HEK293T (cell line): ENCODE data around the gene SNX9.

ENCODE experiments used
- CTBP1 ChIP-seq: fragments of 450-650 bp; IDR thresholded peaks from 2 replicates; pipeline ENCODE4 v1.6.1; 2016; ENCODE audit warnings: borderline replicate concordance
- ELF4 ChIP-seq: fragments of 450-650 bp; IDR thresholded peaks from 2 replicates; pipeline ENCODE4 v1.6.1; 2017; ENCODE audit warnings: antibody characterized with exemption
- FOXA1 ChIP-seq: fragments of 450-650 bp; IDR thresholded peaks from 2 replicates; pipeline ENCODE4 v1.6.1; 2016; ENCODE audit warnings: mild to moderate bottlenecking
- LEF1 ChIP-seq: fragments of 450-650 bp; IDR thresholded peaks from 2 replicates; pipeline ENCODE4 v1.6.1; 2017; ENCODE audit warnings: mild to moderate bottlenecking, borderline replicate concordance
- NFRKB ChIP-seq: fragments of 450-650 bp; IDR thresholded peaks from 2 replicates; pipeline ENCODE4 v1.6.1; 2016; ENCODE audit warnings: mild to moderate bottlenecking, moderate library complexity
- TARDBP ChIP-seq: fragments of 450-650 bp; IDR thresholded peaks from 2 replicates; pipeline ENCODE4 v1.6.1; 2016

DNA sequence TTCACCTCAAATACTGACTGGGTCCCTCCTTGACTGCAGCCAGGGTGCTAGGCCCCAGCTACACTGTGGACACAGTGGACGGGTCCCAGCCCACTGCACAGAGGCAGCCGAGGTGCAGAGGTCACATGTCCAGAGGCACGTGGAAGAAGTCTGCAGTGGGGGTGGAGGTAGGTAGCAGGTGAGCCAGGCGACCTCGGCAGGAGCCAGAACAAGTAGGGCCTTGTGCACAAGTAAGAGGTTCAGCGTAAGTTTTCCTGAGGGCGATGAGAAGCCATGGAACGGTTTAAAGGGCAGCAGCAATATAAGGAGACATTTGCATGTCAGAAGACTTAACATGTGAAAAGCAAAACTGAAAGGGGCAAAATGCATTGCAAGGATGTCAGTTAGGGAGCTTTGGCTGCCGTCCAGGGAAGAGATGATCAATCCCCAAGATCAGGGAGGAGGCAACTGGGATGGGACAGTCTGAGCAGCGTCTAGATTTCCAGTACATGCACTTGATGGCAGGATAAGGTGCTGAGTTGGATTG lies 49.7 kb upstream of the SNX9 start:
- TF ChIP-seq CTBP1, result no peak
- TF ChIP-seq FOXA1, result no peak
- no peak for TF ChIP-seq LEF1
- no peak for TF ChIP-seq TARDBP
- TF ChIP-seq NFRKB, result no peak
- TF ChIP-seq ELF4, result no peak
